Measurements from ENCODE around the gene TBX6. TPM values are rescaled to one million over a fixed set of nuclear protein-coding genes. Genes with fewer than 3 reads are reported as not detected.

Gene TBX6, protein sequence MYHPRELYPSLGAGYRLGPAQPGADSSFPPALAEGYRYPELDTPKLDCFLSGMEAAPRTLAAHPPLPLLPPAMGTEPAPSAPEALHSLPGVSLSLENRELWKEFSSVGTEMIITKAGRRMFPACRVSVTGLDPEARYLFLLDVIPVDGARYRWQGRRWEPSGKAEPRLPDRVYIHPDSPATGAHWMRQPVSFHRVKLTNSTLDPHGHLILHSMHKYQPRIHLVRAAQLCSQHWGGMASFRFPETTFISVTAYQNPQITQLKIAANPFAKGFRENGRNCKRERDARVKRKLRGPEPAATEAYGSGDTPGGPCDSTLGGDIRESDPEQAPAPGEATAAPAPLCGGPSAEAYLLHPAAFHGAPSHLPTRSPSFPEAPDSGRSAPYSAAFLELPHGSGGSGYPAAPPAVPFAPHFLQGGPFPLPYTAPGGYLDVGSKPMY
- 1 to 10 TPM in 1 of 2 donors, under 1 TPM in 1; 0.85 to 1.6 TPM for total RNA-seq

DNA sequence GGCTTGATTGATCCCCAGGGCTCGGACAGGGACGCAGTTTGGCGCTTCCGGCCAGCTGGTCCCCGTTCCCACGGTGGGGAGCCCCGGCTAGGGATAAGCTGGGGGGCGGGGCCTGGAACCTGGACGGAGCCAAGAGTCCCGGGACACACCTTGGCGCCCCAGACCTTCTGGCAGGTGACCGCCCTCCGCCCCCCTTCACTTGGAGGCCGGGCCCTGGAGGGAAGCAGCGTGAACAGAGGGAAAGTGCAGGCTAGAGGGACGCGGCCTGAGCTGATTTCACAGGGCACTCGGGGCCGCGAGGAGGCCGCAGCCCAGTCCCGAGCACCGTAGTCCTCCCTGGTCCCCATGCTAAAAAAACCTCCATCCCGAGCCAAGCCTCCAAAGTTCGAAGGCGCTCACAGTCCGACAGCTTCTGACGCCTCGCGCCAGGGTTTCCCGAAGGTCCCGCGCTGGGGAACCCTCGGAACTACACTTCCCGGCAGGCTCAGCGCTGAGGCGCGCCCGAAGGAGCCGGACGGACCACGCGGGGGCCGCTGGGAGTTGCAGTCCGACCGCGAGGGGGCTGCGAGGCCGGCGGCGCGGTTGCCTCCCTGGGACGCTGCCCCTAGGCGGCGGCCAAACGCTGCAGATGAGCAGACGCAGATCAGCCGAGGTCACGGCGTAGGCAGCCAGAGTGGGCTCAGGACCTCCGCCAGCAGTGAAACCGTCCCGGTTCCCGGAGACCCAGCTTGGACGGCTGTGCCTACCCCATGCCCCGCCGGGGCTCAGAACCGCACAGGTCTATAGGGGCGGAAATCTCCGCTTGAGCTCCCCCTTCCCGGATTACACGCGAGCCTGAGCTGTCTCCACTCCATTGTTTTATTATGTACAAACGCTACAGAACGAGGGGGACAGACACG, at the start of gene TBX6:
TSS of gene TBX6 (minus strand) at position 451 of the 899 bp plus-strand sequence. CDS start 731 bp downstream, outside the sequence.
- intact Hi-C loops (cut with DNase I), result loop anchor here (10.0 kb wide), 2 partner anchors 263 to 323 kb away; partner anchors contain the start of gene CD2BP2
- peak; percentile 93 for DNase-seq
- Histone ChIP-seq H3K4me3 (peak within 1 kb of the TSS; percentile 60), H3K4me1 (peaks cover 13% of the 10 kb centered on the region), H3K36me3 (peaks cover 3% of the 10 kb centered on the region), H3K9me3 (no peaks in the 10 kb centered on the region), H3K27ac (peak within 1 kb of the TSS; percentile 84), H3K27me3 (no peaks in the 10 kb centered on the region), H3K9ac (ENCODE audit: low read depth in 2 of 2, low read length in 2 of 2) (peak within 1 kb of the TSS; percentile 73 to 91)
- TF ChIP-seq, protein P1, sequence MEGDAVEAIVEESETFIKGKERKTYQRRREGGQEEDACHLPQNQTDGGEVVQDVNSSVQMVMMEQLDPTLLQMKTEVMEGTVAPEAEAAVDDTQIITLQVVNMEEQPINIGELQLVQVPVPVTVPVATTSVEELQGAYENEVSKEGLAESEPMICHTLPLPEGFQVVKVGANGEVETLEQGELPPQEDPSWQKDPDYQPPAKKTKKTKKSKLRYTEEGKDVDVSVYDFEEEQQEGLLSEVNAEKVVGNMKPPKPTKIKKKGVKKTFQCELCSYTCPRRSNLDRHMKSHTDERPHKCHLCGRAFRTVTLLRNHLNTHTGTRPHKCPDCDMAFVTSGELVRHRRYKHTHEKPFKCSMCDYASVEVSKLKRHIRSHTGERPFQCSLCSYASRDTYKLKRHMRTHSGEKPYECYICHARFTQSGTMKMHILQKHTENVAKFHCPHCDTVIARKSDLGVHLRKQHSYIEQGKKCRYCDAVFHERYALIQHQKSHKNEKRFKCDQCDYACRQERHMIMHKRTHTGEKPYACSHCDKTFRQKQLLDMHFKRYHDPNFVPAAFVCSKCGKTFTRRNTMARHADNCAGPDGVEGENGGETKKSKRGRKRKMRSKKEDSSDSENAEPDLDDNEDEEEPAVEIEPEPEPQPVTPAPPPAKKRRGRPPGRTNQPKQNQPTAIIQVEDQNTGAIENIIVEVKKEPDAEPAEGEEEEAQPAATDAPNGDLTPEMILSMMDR (IDR thresholded peaks at IDR 0.05), result peak; percentile 78

DNA sequence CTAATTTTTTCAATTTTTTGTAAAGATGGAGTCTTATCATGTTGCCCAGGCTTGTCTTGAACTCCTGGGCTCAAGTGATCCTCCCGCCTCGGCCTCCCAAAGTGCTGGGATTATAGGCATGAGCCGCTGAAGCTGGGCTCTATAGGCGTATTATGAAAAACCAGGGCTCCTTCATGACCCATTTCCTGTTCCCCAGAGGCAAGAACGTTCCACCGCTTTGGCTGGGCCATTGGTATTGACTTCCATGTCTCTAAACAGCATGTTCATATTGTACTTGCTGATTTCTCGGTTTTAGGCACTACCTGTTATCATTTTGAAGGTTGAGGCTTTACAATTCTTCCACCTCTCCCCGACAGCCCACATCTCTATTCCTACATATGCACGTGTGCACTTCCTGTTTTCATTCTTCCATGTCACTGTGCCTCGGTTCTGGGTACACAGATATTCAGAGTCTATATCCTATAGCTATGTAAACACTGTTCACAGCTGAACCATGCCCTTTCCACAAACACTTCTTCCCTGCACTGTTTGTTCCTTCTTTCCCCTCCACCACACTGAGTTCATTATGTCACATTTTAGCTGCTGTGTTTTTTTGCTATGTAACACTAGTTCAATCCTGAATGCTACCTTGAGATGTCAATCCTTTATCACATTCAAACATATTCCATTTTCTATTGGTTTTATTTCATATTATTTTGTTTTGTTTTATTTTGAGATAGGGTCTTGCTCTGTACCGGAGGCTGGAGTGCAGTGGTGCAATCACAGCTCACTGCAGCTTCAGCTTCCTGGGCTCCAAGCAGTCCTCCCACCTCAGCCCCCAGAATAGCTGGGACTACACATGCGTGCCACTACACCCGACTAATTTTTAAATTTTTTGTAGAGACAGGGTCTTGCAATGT, 48.1 kb upstream of the TBX6 start:
- H3K9ac ChIP-seq (ENCODE audit: low read depth in 2 of 2, low read length in 2 of 2), result no peak overlapping the region
- intact Hi-C loops (cut with DNase I), result no loop called here
- no peaks in the 10 kb centered on the region for H3K27me3 ChIP-seq
- TF ChIP-seq, protein P1 (IDR thresholded peaks at IDR 0.05), result no peak
- H3K27ac ChIP-seq, result peak overlapping the region; percentile 66
- no peaks in the 10 kb centered on the region for H3K36me3 ChIP-seq
- H3K9me3 ChIP-seq, result no peaks in the 10 kb centered on the region
- no peak overlapping the region for H3K4me3 ChIP-seq
- peak; percentile 61 for DNase-seq
- peaks cover 11% of the 10 kb centered on the region for H3K4me1 ChIP-seq

DNA sequence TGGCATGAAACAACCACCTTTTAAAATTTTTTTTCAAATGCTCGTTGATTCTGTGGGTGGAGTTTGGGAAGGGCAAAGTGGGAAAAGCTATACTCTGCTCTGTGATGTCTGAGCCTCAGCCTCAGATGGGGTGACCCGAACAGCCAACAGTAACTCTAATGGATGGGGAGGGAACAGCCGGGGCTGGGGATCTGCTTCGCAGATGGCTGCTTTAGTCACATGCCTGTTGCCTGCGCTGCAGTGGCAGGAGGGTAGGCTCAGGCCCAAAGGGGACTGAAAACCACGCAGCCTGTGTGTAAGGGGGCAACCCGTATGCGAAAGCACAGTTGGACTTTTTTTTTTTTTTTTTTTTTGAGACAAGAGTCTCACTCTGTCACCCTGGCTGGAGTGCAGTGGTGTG, 46.2 kb upstream of the TBX6 start:
- H3K27me3 ChIP-seq, result no peaks in the 10 kb centered on the region
- H3K27ac ChIP-seq, result no peak overlapping the region
- H3K9me3 ChIP-seq, result no peaks in the 10 kb centered on the region
- TF ChIP-seq, protein P1 (IDR thresholded peaks at IDR 0.05), result no peak
- peaks cover 11% of the 10 kb centered on the region for H3K4me1 ChIP-seq
- no peaks in the 10 kb centered on the region for H3K36me3 ChIP-seq
- no peak for DNase-seq
- intact Hi-C loops (cut with DNase I), result no loop called here
- no peak overlapping the region for H3K9ac ChIP-seq (ENCODE audit: low read depth in 2 of 2, low read length in 2 of 2)
- H3K4me3 ChIP-seq, result no peak overlapping the region

DNA sequence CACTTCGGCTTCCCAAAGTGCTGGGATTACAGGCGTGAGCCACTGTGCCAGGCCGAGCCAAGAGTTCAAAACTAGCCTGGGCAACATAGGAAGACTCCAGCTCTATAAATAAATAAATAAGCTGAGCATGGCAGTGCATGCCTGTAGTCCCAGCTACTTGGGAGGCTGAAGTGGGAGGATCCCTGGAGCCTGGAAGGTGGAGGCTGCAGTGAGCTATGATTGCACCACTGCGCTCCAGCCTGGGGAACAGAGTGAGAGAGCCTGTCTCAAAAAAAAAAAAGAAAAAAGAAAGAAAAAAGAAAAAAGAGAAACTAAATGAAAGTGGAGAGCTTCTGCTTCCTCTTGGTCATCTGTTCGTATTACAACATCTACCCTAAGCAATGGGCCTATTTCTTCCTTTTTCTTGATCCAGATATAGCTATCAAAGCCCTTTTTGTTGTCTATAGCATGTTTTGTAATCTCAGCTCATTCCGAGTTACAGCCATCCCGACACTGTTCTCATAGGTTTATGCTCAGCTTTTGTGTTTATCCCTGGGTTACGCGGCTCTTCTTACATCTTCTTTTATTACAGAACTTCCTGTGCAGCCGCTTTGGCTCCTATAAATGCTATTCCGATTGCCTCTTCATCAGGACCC, 45.4 kb upstream of the TBX6 start:
- Histone ChIP-seq H3K27ac (no peak overlapping the region), H3K9me3 (no peaks in the 10 kb centered on the region), H3K4me1 (peaks cover 11% of the 10 kb centered on the region), H3K4me3 (no peak overlapping the region), H3K36me3 (no peaks in the 10 kb centered on the region), H3K9ac (ENCODE audit: low read depth in 2 of 2, low read length in 2 of 2) (peak overlapping the region in 1 of 2 donors; percentile 19), H3K27me3 (no peaks in the 10 kb centered on the region)
- TF ChIP-seq, protein P1 (IDR thresholded peaks at IDR 0.05), result no peak
- no peak for DNase-seq
- intact Hi-C loops (cut with DNase I), result no loop called here
